ENCODE results near the gene COL4A3.

DNA sequence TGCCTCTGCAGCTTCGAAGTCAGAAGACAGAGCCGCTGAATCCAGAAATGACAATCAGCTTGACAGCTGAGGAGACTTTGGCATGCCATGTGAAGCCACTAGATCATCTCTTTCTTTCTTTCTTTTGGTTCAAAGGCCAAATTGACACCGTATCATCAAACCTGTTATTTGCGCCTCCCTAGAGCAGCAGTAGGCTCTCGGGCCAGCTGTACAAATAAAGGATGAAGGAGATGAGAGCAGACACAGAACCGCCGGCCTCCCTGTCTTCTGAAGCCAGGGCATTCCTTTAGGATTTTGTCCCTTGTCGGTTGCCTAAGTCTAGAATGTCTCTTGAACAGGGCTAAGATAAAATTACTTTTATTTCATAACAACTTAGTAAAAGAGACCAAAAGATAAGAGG lies 37.2 kb upstream of the COL4A3 start:
- TF ChIP-seq, protein P1, sequence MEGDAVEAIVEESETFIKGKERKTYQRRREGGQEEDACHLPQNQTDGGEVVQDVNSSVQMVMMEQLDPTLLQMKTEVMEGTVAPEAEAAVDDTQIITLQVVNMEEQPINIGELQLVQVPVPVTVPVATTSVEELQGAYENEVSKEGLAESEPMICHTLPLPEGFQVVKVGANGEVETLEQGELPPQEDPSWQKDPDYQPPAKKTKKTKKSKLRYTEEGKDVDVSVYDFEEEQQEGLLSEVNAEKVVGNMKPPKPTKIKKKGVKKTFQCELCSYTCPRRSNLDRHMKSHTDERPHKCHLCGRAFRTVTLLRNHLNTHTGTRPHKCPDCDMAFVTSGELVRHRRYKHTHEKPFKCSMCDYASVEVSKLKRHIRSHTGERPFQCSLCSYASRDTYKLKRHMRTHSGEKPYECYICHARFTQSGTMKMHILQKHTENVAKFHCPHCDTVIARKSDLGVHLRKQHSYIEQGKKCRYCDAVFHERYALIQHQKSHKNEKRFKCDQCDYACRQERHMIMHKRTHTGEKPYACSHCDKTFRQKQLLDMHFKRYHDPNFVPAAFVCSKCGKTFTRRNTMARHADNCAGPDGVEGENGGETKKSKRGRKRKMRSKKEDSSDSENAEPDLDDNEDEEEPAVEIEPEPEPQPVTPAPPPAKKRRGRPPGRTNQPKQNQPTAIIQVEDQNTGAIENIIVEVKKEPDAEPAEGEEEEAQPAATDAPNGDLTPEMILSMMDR (IDR thresholded peaks at IDR 0.05) = no peak
- no peak for TF ChIP-seq POLR2A (IDR thresholded peaks at IDR 0.05)
